GM19467 (cell line): ENCODE data around the gene GALT.

ENCODE experiments used
- ATAC-seq: cut with Tn5 transposase; IDR thresholded peaks from one replicate; pipeline ENCODE4 v1.9.1; 2021; ENCODE audit warnings: mild to moderate bottlenecking, moderate library complexity; ENCODE audit not compliant: unreplicated experiment

Gene GALT

DNA sequence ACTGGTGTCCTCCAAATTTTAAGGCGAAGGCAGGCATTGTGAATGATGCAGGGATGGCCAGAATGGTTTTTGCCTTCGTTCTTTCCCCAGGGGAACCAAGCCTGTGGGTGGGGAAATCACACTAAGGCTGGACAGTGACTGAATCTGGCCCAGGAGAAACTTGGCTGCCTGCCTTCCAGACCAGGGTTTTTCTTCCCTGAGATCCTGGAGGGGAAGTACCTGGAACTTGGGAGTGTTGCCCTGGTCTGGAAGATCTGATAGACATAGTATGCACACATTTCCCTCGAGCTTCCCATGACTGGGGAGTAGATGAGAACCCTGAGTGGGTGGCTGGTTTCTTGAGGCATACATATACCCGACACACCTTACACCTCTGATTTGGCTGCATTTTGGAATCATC is 4.8 kb downstream of the GALT start:
- ATAC-seq: no peak

DNA sequence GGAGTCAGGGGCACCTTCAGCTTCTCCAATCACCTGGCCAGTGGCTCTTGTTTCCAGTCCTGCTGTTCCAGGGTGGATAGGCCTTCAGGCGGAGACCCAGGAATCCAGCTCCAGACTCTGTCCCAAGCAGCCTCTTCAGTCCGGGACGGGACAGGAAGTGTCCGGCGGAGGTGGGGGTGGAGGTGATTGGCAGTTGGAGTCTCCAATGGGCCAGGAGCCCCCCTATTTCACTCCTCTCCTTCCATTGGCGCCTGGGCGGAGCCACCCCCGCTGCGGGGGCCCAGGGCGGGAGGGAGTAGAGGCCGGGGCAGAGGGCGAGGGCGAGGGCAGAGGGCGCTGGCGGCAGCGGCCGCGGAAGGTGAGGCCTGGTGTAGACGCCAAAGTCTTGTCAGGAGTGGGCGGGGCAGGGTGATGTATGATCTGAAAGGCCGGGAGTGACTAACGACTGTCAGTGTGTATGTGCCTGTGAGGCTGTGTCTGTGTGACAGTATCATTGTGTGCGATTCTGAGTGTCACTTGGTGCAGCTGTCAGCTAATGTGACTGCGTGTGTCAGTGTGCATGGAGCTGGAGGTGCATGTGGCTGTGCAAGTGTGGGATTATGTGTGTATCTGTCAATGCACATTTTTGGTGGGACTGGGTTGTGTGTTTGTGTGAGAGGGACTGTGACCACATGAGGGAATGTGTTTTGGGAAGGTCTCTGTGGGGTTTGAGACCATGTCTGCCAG is 5.6 kb downstream of the GALT start, which contains the start of gene IL11RA:
Gene IL11RA (plus strand): TSS at position 310 of the 726 bp plus-strand sequence. CDS start 3,033 bp downstream, outside the sequence.
- ATAC-seq: no peak

DNA sequence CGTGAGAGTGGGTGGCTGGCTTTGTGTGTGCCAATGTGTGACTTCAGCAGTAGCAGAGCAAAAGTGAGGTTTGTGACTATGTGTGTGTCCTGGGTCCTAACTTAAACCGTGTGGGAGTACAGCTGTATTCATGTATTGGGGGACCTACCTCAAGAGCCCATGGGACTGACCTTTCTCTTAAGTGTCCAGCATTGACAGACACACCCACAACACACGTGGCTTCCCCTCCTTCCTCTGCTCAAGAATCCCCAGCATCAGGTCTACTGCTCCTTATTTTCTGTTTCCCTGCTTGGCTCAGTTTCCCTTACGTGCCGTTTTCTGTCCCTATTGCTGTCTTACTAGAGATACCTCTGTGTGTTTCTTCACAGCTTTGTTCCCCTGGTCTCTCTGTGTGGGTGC is 6.1 kb downstream of the GALT start:
- ATAC-seq: no peak

DNA sequence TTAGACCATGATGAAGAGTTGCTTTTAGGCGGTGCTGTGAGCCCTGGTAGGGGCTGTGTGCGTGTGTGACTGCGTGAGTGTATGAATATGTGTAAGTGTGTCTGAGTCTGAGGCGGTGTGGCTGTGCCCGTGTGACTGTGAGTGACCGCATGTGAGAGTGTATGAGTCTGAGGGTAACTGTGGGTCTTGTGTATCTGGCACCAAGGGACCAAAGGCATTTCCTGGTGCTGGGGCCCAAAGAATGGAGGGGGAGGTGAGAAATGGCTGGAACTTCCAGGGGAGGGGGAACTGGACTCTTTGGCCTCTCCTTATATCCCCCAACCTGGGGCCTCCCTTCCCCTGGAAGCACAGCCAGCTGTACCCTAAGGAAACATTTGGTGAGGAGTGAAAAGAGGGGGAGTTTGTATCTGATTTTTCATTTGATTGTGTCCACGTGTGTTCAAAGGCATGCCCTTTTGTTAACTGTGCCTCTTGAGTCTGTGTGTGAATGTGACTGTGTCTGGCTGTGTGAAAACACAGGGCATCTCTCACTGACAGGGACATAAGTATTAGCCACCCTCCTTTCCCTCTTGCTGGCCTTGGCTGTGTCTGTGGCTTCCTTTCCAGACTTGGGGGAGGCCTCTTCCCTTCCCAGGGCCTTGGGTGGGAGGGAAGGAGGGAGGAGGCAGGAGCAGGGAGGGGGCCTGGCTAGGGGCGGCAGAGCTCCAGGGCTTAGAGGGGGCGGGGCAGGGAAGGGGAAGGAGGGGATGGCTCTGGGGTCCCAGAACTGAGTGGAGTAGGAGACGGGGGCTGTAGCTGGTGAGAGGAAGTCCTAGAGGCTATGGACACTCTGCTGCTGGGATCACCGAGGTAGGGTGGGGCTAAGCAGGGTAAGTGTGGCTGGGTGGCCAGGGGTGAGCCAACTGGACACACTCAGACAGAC is 6.9 kb downstream of the GALT start:
- ATAC-seq: no peak

DNA sequence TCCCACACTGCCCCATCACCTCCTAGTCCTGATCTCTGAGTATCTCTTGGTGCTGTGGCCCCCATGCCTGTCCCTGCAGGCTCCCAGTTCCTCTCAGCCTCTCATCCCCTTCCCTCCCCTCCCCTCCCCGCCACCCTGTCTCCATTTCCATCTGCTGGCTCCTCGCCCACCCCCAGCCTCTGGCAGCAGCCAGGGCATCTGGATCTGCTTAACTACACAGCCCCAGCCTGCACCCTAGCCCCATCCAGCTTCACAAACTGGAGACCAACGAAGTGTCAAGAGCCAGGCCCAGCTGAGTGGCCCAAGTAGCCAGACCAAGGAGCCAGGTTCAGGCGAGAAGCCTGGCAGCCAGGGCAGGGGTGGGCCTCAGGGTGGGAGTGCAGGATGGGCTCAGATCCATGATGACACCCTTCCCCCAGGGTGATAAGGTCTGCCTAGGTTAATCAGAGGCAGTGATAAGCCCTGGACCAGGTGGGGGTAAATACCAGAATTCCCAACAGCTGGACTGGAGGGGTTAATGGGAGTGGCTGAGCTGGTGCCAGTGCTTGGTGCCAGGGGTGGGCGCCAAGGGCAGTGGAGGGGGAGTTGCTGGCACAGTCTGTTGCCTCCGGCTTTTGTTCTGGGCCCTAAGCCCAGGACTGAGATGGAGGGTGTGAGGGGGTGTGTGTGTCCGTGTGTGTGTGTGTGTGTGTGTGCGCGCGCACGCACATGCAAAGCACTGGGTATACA is 8.0 kb downstream of the GALT start:
- no peak for ATAC-seq

DNA sequence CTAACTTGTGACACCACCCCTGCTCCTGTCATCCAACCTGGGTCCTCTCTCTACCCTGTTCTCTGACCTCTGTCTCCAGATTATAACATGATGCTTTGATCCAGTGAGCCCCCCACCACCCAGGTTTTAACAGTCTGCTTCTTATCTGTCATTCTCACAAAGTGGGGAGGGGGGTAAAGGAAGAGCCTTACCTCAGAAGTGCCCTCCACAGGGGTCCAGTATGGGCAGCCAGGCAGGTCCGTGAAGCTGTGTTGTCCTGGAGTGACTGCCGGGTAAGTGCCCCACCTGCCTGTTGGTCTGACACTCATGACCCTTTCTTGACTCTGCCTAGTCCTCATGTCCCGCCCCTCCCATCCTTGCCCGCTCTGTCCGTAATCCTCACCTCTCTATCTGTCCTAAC is 8.9 kb downstream of the GALT start:
- ATAC-seq: no peak

DNA sequence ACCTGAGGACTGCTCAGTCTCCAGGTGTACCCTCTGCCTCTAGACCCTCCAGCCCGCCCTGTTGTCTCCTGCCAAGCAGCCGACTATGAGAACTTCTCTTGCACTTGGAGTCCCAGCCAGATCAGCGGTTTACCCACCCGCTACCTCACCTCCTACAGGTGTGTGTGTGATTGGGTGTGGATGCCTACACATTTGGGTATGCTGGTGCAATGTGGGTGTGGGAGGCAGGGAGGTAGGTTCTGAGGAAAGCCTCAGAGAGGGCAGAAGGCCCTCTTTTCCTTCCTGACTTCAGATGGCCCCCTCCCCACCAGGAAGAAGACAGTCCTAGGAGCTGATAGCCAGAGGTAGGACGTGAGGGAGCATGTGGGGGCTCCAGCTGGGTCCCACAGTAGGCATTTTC is 10.5 kb downstream of the GALT start:
- no peak for ATAC-seq

DNA sequence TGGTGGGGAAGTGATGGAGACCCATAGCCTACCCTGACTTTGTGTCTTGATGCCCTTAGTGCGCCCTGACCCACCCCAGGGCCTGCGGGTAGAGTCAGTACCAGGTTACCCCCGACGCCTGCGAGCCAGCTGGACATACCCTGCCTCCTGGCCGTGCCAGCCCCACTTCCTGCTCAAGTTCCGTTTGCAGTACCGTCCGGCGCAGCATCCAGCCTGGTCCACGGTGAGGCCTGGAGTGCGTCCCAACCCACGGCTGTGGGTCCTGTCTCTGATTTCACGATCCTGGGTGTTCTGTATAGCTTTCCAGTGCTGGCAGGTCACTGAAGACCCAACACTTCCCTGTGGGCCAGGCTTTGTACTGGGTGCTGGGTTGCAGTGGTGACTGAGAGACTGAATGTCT is 12.0 kb downstream of the GALT start:
- ATAC-seq: no peak

DNA sequence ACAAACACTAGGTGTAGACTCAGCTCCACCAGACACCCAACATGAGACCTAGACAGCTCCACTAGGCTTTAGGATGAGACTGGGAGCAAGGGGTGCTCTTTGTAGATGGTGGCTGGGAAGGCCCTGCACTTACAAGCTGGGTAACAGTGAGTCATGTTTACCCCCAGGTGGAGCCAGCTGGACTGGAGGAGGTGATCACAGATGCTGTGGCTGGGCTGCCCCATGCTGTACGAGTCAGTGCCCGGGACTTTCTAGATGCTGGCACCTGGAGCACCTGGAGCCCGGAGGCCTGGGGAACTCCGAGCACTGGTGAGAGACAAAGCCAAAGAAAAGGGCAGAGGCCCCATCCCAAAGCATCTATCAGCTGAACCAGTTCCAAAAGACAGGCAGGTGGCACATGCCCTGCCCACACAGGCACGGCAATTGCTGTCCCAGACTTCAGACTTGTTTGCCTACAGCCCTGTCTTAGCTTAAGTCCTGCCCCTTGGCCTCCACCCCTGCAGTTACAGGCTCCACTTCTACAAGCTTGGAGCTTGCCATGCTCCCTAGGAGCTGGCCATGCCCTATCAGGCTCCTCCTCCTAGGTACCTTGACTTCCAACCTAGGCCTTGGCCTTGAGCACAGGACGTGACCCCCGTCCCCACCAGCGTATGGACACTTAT is 13.2 kb downstream of the GALT start:
- ATAC-seq: no peak

DNA sequence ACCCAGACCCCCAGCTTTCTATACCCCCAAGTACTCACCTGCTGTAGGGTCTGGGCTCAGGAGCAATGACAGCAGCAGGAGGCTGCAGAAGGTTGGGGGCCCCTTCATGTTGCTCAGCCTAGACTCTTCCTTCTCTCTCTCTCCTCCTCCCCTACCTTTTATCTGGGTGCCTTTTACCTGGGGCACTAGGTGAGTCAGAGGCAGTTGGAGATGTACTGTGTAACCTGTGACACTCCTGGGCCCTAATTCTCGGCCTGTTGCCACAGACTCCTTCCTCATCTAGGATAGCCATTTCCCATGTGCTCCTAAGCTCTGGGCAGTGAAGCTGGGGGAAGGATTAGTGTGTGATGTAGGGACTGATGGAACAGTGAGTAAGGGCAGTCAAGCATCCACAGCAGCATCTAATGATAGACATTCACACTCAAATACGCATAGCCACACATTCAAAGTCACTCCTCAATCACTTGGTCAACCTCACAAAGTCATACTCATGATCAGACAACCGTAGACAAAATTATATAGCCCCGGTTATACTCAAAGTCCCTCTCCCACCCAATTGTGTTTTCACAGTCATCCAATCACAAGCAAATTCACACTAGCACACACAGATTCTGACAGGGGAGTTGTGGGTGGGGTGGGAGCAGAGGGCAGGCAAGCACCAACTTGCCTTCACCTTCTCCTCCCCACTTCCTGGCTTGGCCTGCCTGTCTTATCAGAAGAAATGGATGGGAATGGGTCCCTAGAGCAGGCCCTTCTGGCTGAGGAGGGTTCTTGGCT is 16.2 kb downstream of the GALT start, which contains the start of gene CCL27:
Gene CCL27 (minus strand): TSS at position 132 of the 777 bp plus-strand sequence. CDS start 24 bp downstream, at position 108.
- no peak for ATAC-seq

DNA sequence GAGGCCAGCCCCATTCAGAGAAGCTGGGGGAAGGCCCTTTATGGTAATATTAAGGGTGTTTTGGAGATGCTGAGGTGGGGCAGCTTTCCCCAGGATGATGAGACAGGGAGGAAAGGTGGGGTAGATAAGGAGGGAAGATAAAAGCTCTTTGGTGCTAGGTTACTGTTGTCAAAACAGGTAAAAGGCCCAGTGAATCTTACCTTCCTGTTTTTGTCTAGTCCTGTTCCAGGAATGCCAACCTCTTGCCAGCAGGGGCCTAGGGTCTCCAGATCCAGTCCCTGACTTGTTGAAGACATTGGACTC is 16.8 kb downstream of the GALT start:
- ATAC-seq: no peak

DNA sequence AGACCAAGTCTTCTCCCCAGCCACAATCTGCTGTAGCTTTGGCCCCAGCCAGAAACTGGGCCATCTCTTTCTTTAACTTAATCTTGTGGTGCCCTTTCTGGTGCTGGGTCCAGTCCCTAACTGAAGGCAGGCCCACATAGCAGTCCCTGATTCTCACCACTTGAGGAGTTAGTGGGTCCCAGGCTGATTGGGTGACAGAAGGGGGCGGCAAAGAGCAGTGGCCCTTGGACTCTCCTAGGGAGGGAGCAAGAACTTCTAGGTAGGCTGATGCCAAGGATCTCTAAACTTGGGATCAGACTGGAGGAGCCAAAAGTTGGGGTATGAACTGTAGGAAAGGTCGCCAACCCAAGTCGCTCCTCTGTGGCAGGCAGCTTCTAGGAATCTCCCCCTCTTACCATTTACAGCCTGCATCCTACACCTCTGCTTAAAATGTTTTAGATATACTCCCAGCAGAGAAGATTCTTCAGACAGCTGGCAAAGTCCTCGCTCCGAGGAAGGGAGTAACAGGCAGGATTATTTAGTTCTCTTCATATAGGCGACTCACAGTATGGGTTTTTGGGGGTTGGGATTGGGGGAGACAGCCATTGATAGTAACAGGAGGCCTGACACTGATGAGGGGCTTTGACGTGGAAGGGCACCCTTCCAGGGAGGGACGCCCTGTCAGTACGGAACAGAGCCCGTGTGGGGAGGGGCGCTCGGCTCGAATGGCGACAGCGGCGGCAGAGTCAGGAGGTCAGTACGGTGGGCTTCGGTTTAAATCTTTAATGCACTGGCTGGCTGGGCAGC is 18.0 kb downstream of the GALT start:
- peak; percentile 43 for ATAC-seq

DNA sequence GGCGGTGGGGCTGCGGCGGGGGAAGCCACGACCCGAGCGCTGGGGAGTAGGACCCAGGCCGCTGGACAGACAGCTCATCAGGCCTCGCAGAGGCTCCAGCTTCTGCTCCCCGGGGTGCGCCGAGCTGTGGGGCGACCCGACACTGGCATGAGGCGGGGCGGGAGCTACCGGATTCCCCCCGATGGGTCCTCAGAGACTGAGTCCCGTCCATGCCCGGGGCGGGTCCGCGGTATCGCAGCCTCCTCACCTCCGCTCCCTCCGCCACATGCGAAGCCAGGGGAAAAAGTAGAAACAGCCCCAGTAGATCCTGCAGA is 18.5 kb downstream of the GALT start:
- ATAC-seq: no peak

DNA sequence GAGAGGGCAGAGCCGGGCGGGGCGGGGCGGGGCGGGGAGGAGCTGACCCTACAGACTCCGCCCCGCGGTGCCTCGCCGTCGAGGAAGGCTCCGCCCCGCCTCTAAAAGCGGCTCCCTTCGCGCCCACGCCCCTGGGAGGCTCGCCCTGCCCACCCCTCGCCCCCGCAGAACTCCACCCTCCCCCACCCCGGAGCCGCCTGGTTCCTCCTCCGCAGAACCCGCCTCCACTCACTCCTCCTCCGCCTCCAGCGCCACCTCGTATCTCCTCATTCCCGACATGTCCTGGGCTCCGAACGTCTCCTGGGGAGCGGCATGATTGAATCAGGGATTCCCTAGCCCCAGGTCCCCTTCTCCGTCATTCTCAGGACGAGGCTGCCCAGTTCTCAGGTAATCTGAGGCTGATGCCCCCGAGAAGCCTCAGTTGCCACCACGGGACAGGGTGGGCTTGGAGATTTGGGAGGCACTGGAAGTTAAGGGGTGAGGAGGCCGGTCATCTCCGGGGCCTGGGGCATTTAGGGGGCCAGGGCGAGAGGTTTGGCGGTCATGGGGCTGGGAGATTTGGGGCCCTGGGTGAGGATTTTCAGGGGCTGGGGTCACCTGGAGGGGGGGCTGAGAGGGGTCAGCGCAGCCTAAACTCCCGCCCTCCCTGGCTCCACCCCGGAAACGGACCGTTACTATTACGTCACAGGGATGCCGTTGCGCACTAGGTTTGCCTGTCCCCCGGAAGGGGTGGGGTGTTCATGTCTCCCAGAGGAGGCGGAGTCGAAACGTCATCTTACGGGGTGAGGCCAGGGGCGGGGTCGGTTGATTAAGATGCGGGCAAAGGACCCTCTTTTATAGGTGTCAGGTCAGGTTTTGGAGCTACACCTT is 19.1 kb downstream of the GALT start:
- peak; percentile 52 for ATAC-seq

DNA sequence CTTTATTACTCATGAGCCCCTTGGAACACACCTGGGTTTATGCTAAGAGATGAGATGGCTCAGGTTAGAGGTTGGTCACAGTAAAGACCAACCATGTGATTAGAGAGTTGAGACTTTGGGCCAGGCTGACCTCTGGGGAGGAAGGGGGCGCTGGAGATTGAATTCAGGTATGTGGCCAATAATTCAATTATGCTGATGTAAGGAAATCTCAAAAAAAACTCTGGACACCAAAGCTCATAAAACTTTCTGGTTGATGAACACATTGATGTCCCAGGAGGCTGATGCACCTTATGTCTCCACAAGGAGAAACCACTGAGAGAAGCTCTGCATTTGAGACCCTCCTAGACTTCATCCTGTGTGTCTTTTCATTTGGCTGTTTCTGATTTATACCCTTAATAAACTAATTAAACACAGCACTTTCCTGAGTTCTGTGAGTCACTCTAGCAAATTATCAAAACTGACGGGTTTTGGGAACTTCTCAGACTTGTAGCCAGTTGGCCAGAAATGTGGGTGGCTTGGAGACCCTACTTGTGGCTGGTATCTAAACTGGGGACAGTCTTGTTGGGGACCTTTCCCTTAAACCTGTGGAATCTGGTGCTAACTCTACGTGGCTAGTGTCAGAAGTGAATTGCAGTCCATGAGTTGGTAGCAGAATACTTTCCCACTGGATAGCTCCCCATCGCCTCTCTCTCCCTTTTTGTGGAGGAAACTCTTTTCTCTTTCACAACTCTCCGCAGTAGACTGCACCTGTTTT is 23.5 kb downstream of the GALT start:
- no peak for ATAC-seq

DNA sequence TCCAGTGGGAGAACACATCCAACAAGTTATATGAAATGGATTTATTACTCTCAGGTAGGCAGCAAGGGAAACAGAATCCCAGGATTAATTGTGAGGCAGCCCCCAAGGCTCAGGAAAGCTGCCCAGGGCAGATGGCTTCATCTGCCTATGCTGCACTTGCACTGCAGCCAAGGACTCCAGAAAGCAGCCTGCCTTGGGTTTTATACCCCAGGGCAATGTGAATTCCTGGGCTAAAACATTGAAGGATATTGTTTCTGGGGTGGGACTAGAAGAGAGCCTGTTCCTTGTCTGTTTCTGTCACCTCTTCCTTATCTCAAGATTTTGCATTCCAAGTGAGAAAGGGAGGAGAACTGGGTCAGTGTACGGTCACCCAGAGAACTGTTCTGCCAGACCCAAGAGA is 24.8 kb downstream of the GALT start:
- no peak for ATAC-seq

DNA sequence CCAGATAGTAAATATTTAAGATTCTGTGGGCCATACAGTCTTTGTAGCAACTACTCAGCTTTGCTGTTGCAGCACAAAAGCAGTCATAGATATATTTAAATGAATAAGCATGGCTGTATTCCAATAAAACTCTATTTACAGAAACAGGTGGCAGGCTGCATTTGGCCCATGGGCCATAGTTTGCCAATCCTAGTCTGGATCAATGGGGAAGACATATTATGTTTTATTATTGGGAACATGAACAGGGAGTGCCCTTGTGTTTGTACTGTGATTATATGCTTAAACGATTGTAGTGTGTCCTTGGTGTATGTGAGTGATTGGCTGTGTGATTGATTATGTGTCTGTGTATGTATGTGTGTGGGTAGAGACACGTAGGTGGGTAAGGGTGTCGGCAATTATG is 28.0 kb downstream of the GALT start:
- no peak for ATAC-seq
